ENCODE data around the gene CASP1.
"Not testable (repeated sequence)": the region's sequence is repeated elsewhere in the genome, so short reads cannot be mapped to it uniquely, and the experiment has no call there.

Gene CASP1

GRCh38 chr11:105073456-105074165, 38.7 kb upstream of the CASP1 start:
- CTCF ChIA-PET, result no interaction called here
- Histone ChIP-seq H3K4me3 (ENCODE audit: control insufficient read depth in 1 of 7, extremely low read depth in 1 of 7, insufficient read depth in 4 of 7, low read depth in 2 of 7, low read length in 6 of 7) (no peak overlapping the region), H3K27ac (ENCODE audit: insufficient read depth in 1 of 2, low read depth in 1 of 2, low read length in 2 of 2, poor library complexity in 1 of 2, severe bottlenecking in 2 of 2) (no peak overlapping the region), H3K4me1 (ENCODE audit: control extremely low read depth in 1 of 4, control insufficient read depth in 4 of 4, insufficient read depth in 4 of 4, low read length in 3 of 4) (peaks cover 0 to 3% (median 0%) of the 10 kb centered on the region in 4 experiments), H3K36me3 (ENCODE audit: control insufficient read depth in 4 of 4, insufficient read depth in 4 of 4, low read length in 3 of 4) (no peaks in the 10 kb centered on the region), H3K9me3 (ENCODE audit: control extremely low read depth in 1 of 5, control insufficient read depth in 4 of 5, insufficient read depth in 2 of 5, low read depth in 1 of 5, low read length in 4 of 5) (no peaks in the 10 kb centered on the region), H3K27me3 (replicated peaks in 2 of 5; ENCODE audit: control insufficient read depth in 4 of 5, insufficient read depth in 5 of 5, low read length in 4 of 5) (no peaks in the 10 kb centered on the region)
- no peak for DNase-seq
- WGBS (ENCODE audit: insufficient coverage), result 80% methylated on average over 1 of the region's 1 CpG
- POLR2A ChIA-PET, result no interaction called here

DNA sequence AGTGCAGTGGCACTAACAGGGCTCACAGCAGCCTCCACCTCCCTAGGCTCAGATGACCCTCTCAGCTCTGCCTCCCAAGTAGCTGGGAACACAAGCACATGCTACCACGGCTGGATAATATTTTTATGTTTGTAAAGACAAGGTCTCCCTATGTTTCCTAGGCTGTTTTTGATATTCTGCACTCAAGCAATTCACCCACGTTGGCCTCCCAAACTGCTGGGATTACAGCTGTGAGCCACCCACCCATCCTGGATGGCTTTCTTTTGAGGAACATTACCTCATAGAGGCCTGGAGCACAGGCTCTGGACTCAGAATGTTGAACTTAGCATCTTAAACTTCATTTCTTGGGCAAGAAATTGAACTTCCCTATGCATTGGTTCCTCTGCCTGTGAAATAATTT, 37.1 kb upstream of the CASP1 start:
- DNase-seq; H3K4me3 ChIP-seq (ENCODE audit: control insufficient read depth in 1 of 7, extremely low read depth in 1 of 7, insufficient read depth in 4 of 7, low read depth in 2 of 7, low read length in 6 of 7); CTCF ChIA-PET; H3K9me3 ChIP-seq (ENCODE audit: control extremely low read depth in 1 of 5, control insufficient read depth in 4 of 5, insufficient read depth in 2 of 5, low read depth in 1 of 5, low read length in 4 of 5); H3K36me3 ChIP-seq (ENCODE audit: control insufficient read depth in 4 of 4, insufficient read depth in 4 of 4, low read length in 3 of 4); POLR2A ChIA-PET; H3K4me1 ChIP-seq (ENCODE audit: control extremely low read depth in 1 of 4, control insufficient read depth in 4 of 4, insufficient read depth in 4 of 4, low read length in 3 of 4); H3K27ac ChIP-seq (ENCODE audit: insufficient read depth in 1 of 2, low read depth in 1 of 2, low read length in 2 of 2, poor library complexity in 1 of 2, severe bottlenecking in 2 of 2); H3K27me3 ChIP-seq (replicated peaks in 2 of 5; ENCODE audit: control insufficient read depth in 4 of 5, insufficient read depth in 5 of 5, low read length in 4 of 5): not testable (repeated sequence)
- no CpG with 5 or more reads among the region's 2 CpGs for WGBS (ENCODE audit: insufficient coverage)

DNA sequence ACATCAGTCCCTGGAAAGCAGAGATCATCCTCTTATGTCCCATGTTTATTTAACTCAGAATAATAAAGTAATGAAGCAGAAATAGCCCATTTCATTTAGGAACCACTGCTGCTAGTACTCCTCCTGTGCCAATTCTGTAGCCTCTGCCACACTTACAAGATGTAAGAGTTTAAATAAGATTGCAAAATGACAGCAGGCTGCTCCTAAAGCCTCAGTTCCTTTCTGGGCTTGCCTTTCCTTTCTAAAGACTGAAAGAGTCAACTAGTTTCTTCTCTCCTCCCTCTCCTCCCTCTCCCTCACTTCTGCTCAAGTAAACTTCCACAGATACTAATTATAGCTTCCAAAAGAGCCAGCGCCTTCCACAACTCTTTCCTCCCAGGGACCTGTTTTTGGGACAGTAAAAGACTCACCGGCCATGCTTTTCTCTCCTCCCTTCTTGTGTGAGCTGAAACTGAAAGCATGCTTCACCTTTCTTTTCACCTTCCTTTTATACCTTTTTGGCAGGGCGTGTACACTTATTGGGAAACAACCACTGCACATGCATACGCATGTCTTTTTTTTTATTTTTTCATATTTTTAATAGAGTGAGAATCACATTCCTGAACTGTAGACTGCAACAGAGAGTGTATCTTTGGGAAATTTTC, 36.3 kb upstream of the CASP1 start:
- H3K4me1 ChIP-seq (ENCODE audit: control extremely low read depth in 1 of 4, control insufficient read depth in 4 of 4, insufficient read depth in 4 of 4, low read length in 3 of 4), result peaks cover 0 to 3% (median 0%) of the 10 kb centered on the region in 4 experiments
- H3K27me3 ChIP-seq (replicated peaks in 2 of 5; ENCODE audit: control insufficient read depth in 4 of 5, insufficient read depth in 5 of 5, low read length in 4 of 5), result no peaks in the 10 kb centered on the region
- no peaks in the 10 kb centered on the region for H3K36me3 ChIP-seq (ENCODE audit: control insufficient read depth in 4 of 4, insufficient read depth in 4 of 4, low read length in 3 of 4)
- WGBS (ENCODE audit: insufficient coverage), result 90% methylated on average over 2 of the region's 4 CpGs
- DNase-seq, result no peak
- H3K27ac ChIP-seq (ENCODE audit: insufficient read depth in 1 of 2, low read depth in 1 of 2, low read length in 2 of 2, poor library complexity in 1 of 2, severe bottlenecking in 2 of 2), result no peak overlapping the region
- no peaks in the 10 kb centered on the region for H3K9me3 ChIP-seq (ENCODE audit: control extremely low read depth in 1 of 5, control insufficient read depth in 4 of 5, insufficient read depth in 2 of 5, low read depth in 1 of 5, low read length in 4 of 5)
- no peak overlapping the region for H3K4me3 ChIP-seq (ENCODE audit: control insufficient read depth in 1 of 7, extremely low read depth in 1 of 7, insufficient read depth in 4 of 7, low read depth in 2 of 7, low read length in 6 of 7)
- CTCF ChIA-PET, result no interaction called here
- POLR2A ChIA-PET, result no interaction called here

- no peak overlapping the region for H3K4me3 ChIP-seq (ENCODE audit: control insufficient read depth in 1 of 7, extremely low read depth in 1 of 7, insufficient read depth in 4 of 7, low read depth in 2 of 7, low read length in 6 of 7)
- POLR2A ChIA-PET, result no interaction called here
- H3K27ac ChIP-seq (ENCODE audit: insufficient read depth in 1 of 2, low read depth in 1 of 2, low read length in 2 of 2, poor library complexity in 1 of 2, severe bottlenecking in 2 of 2), result no peak overlapping the region
- no peaks in the 10 kb centered on the region for H3K36me3 ChIP-seq (ENCODE audit: control insufficient read depth in 4 of 4, insufficient read depth in 4 of 4, low read length in 3 of 4)
- peaks cover 0 to 3% (median 0%) of the 10 kb centered on the region in 4 experiments for H3K4me1 ChIP-seq (ENCODE audit: control extremely low read depth in 1 of 4, control insufficient read depth in 4 of 4, insufficient read depth in 4 of 4, low read length in 3 of 4)
- WGBS (ENCODE audit: insufficient coverage), result 90% methylated on average over 4 of the region's 4 CpGs
- no peaks in the 10 kb centered on the region for H3K27me3 ChIP-seq (replicated peaks in 2 of 5; ENCODE audit: control insufficient read depth in 4 of 5, insufficient read depth in 5 of 5, low read length in 4 of 5)
- CTCF ChIA-PET, result no interaction called here
- DNase-seq, result no peak
- no peaks in the 10 kb centered on the region for H3K9me3 ChIP-seq (ENCODE audit: control extremely low read depth in 1 of 5, control insufficient read depth in 4 of 5, insufficient read depth in 2 of 5, low read depth in 1 of 5, low read length in 4 of 5)
Observed at GRCh38 chr11:105070306-105070705, 35.4 kb upstream of the CASP1 start.

DNA sequence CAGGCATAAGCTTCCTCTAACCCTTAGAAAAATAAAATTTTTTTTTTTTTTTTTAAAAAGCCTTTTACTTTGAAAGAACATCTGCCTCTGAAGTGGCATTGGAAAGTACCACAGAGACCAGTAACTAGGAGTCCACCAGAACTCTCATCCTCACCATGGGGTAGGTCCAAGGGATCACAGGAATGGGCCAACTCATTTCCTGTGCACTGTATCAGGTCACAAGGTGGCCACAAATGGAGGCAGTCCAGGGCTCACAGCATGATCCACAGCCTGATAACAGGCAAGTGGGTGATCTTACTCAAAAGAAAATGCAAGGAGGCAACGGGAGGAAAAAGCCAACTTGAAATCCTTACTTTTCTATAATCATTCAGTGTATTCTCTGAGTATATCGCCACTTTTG, 34.8 kb upstream of the CASP1 start:
- H3K36me3 ChIP-seq (ENCODE audit: control insufficient read depth in 4 of 4, insufficient read depth in 4 of 4, low read length in 3 of 4); H3K27ac ChIP-seq (ENCODE audit: insufficient read depth in 1 of 2, low read depth in 1 of 2, low read length in 2 of 2, poor library complexity in 1 of 2, severe bottlenecking in 2 of 2); H3K27me3 ChIP-seq (replicated peaks in 2 of 5; ENCODE audit: control insufficient read depth in 4 of 5, insufficient read depth in 5 of 5, low read length in 4 of 5); POLR2A ChIA-PET; H3K9me3 ChIP-seq (ENCODE audit: control extremely low read depth in 1 of 5, control insufficient read depth in 4 of 5, insufficient read depth in 2 of 5, low read depth in 1 of 5, low read length in 4 of 5); CTCF ChIA-PET; DNase-seq; H3K4me3 ChIP-seq (ENCODE audit: control insufficient read depth in 1 of 7, extremely low read depth in 1 of 7, insufficient read depth in 4 of 7, low read depth in 2 of 7, low read length in 6 of 7); H3K4me1 ChIP-seq (ENCODE audit: control extremely low read depth in 1 of 4, control insufficient read depth in 4 of 4, insufficient read depth in 4 of 4, low read length in 3 of 4): not testable (repeated sequence)
- WGBS (ENCODE audit: insufficient coverage), result no CpG with 5 or more reads among the region's 2 CpGs

DNA sequence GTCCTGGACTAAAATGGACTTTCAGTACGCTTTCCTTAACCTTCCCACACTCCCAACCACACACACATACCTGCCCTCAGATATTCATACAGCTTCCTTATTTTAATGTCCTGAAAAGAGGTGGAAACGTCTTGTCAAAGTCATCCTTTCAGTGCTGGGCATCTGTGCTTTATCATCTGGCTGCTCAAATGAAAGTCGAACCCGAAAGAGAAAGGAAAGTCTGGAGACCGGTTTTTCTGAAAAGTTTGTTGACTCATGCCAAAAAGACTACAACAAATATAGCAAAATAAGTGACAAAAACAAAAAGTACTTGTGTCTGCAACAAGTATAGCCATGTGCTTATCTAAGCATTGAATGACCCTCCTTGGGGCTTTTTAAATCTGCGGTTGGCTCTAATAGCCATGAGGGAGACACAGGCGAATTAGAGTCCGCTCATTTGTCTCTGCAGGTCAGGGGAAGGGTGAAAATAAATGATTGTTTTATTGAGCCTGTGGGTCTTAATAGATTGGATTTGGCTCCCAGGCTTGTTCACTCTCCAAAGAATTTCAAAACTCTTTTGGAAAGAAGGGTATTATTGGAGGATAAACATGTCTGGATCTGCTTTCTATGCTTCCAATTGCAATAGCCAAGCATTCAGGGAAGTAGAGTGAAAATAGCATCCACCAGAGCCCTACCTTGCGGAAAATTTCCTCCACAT, 28.4 kb upstream of the CASP1 start:
- CTCF ChIA-PET; H3K27ac ChIP-seq (ENCODE audit: insufficient read depth in 1 of 2, low read depth in 1 of 2, low read length in 2 of 2, poor library complexity in 1 of 2, severe bottlenecking in 2 of 2); H3K4me1 ChIP-seq (ENCODE audit: control extremely low read depth in 1 of 4, control insufficient read depth in 4 of 4, insufficient read depth in 4 of 4, low read length in 3 of 4); H3K9me3 ChIP-seq (ENCODE audit: control extremely low read depth in 1 of 5, control insufficient read depth in 4 of 5, insufficient read depth in 2 of 5, low read depth in 1 of 5, low read length in 4 of 5); H3K36me3 ChIP-seq (ENCODE audit: control insufficient read depth in 4 of 4, insufficient read depth in 4 of 4, low read length in 3 of 4); H3K27me3 ChIP-seq (replicated peaks in 2 of 5; ENCODE audit: control insufficient read depth in 4 of 5, insufficient read depth in 5 of 5, low read length in 4 of 5); DNase-seq; H3K4me3 ChIP-seq (ENCODE audit: control insufficient read depth in 1 of 7, extremely low read depth in 1 of 7, insufficient read depth in 4 of 7, low read depth in 2 of 7, low read length in 6 of 7); POLR2A ChIA-PET: not testable (repeated sequence)
- WGBS (ENCODE audit: insufficient coverage), result 79% methylated on average over 6 of the region's 9 CpGs

DNA sequence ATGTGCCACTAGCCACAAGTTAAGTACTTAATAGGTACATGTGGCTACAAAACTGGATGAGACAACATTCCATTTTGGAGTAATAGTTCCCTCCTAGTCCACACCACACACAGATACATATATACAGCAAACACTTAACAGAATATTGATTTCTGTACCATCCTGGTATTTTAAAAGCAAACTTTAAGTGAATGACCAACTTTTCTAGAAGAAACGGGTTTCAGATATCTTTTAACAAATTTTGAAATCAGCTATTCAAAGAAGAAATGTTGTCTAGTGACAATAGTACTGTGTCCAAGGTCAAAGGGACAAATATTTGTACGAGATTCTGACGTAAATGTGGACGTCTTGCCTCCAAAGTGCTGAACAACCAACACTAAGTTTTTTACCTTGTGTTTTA, 22.5 kb upstream of the CASP1 start:
- H3K27ac ChIP-seq (ENCODE audit: insufficient read depth in 1 of 2, low read depth in 1 of 2, low read length in 2 of 2, poor library complexity in 1 of 2, severe bottlenecking in 2 of 2), result no peak overlapping the region
- H3K36me3 ChIP-seq (ENCODE audit: control insufficient read depth in 4 of 4, insufficient read depth in 4 of 4, low read length in 3 of 4), result no peaks in the 10 kb centered on the region
- CTCF ChIA-PET, result no interaction called here
- H3K27me3 ChIP-seq (replicated peaks in 2 of 5; ENCODE audit: control insufficient read depth in 4 of 5, insufficient read depth in 5 of 5, low read length in 4 of 5), result no peaks in the 10 kb centered on the region
- no peak for DNase-seq
- H3K4me1 ChIP-seq (ENCODE audit: control extremely low read depth in 1 of 4, control insufficient read depth in 4 of 4, insufficient read depth in 4 of 4, low read length in 3 of 4), result no peaks in the 10 kb centered on the region
- H3K9me3 ChIP-seq (ENCODE audit: control extremely low read depth in 1 of 5, control insufficient read depth in 4 of 5, insufficient read depth in 2 of 5, low read depth in 1 of 5, low read length in 4 of 5), result no peaks in the 10 kb centered on the region
- WGBS (ENCODE audit: insufficient coverage), result no CpG with 5 or more reads among the region's 4 CpGs
- POLR2A ChIA-PET, result no interaction called here
- no peak overlapping the region for H3K4me3 ChIP-seq (ENCODE audit: control insufficient read depth in 1 of 7, extremely low read depth in 1 of 7, insufficient read depth in 4 of 7, low read depth in 2 of 7, low read length in 6 of 7)

All from common myeloid progenitor, CD34-positive (primary cell).